ENCODE measurements around the gene EPB41L4A.

- no peak for TF ChIP-seq CTCF (IDR thresholded peaks at IDR 0.05; ENCODE audit: extremely low read depth in 1 of 2, insufficient read depth in 1 of 2, low read depth in 1 of 2, low read length in 2 of 2)
- no peak for TF ChIP-seq EZH2 (IDR thresholded peaks at IDR 0.05; ENCODE audit: borderline replicate concordance, low read depth, low read length, severe bottlenecking)
- no peak for TF ChIP-seq GATA2 (IDR thresholded peaks at IDR 0.05; ENCODE audit: insufficient read depth, insufficient read length, low read depth, low read length)
- TF ChIP-seq MAX (IDR thresholded peaks at IDR 0.05; ENCODE audit: insufficient read depth, insufficient read length): no peak
- no peak for TF ChIP-seq POLR2A (IDR thresholded peaks at IDR 0.05; ENCODE audit: low read depth, low read length)
These were observed 180.6 kb downstream of the EPB41L4A start for GRCh38 chr5:112238473-112238872.
